Measurements from ENCODE around the gene TCERG1L.
"Not testable (repeated sequence)": the region's sequence is repeated elsewhere in the genome, so short reads cannot be mapped to it uniquely, and the experiment has no call there.

Gene TCERG1L

DNA sequence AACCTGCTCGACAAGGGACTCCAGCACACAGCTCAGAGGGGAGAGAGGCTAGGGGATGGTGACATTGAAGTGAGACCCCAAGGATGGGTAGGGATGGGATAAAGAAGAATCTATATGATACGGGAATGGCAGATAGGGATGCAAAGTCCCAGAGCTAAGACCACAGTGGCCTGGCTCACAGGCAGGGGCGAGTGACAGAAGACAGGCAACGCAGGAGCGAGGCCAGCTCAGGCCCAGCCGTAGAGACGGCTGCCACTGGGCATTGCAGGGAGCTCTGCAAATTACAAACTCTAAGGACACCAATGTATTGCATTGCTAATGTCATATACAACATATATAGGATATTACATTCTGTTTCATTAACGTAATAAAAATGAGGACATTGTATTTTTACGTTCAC lies 131.4 kb downstream of the TCERG1L start:
- no peak for DNase-seq

- no peak for DNase-seq
These were observed 132.2 kb downstream of the TCERG1L start for GRCh38 chr10:131179361-131179760.

DNA sequence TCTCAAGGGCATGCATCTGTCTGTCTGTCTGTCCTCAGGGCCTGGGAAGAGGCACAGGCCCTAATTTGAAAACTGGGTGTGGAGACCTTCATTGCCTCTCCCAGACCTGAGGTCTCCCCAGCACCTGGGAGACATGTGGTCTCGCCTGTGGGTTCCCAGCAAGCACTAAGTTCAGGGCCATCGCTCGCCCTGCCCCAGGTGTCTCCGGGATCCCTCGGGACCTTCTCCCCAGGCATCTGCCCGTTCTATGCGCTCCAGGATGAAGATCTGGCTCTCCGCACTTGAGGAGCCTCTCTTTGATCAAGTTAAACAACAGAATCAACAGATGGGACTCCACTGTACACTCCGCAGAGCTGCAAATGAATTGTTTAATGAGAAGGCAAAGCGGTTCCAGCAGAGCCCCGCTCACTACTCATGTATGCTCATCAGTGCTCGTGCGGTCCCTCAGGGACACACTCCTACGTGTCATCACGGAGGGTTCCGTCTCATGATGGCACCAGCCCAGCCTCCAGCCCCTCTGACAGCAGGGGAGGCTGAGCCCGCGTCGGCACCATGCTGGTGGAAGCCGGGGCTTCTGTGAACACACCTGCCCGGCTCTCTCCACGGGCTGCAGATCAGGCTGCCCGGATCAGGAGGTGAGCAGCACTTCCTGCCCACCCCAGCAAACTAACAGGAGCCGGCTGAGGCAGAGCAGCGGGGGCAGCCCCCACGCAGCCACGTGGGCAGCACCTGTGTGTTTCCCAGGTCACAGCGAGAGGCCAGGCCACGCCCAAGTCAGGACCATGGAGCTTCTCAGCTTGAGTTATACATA lies 132.8 kb downstream of the TCERG1L start:
- no peak for DNase-seq

- no peak for DNase-seq
These were observed 133.8 kb downstream of the TCERG1L start for GRCh38 chr10:131177431-131178327.

DNA sequence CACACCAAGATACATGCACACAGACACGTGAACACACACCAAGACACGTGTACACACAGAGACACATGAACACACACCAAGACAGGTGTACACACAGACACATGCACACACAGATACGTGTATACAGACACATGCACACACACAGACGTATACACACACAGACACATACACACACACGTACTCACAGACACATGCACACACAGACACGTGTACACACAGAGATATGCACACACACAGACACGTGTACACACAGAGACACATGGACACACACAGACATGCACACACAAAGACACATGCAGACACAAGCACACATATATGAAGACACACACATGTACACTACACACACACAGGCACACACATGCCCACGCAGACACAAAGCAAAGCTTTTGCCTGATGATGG lies 134.6 kb downstream of the TCERG1L start:
- no peak for DNase-seq

- not testable (repeated sequence) for DNase-seq
These were observed 135.2 kb downstream of the TCERG1L start for GRCh38 chr10:131176324-131176723.

DNA sequence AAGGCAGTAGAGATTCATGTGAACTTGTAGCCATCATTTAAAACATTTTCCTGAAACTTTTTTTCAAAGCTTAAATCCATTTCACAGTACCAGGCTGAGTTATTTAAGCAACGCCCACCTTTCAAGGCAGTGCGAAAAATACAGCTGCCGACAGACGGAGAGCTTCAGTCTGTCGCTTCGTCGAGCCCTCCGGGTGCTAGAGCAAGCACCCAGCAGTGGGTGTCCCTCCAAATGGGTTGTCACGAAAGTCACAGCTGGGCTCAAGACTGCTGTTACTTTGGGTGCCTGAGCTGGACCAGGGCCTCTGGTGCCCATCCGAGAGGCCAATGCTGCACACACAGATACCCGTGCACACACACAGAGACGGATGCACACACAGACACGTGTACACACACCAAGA lies 135.6 kb downstream of the TCERG1L start:
- no peak for DNase-seq

- no peak for DNase-seq
These were observed 136.6 kb downstream of the TCERG1L start for GRCh38 chr10:131174651-131175540.

GRCh38 chr10:131174211-131174565 lies 137.3 kb downstream of the TCERG1L start:
- DNase-seq = no peak

- DNase-seq = no peak
These were observed 137.9 kb downstream of the TCERG1L start for GRCh38 chr10:131173484-131174210.

DNA sequence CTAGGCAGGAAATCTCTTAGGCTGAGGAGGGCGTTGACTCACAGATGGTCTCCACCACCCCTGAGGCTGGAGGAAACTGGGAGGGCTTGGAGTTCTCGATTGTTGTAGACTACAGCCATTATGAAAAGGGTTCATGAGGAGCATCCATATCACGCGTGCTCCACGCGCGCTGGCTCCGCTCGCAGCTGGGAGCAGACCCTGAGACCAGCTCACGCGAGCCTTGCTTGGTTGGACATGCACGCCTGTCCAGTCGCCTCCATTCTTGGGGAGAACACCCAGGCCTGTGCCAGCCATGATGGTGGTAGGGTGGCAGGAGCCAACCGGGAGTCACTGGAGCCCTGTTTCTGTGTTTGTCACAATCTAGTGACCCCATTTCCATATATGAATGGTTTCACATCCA lies 139.1 kb downstream of the TCERG1L start:
- DNase-seq = no peak

- no peak for DNase-seq
These were observed 142.4 kb downstream of the TCERG1L start for GRCh38 chr10:131169146-131169545.

DNA sequence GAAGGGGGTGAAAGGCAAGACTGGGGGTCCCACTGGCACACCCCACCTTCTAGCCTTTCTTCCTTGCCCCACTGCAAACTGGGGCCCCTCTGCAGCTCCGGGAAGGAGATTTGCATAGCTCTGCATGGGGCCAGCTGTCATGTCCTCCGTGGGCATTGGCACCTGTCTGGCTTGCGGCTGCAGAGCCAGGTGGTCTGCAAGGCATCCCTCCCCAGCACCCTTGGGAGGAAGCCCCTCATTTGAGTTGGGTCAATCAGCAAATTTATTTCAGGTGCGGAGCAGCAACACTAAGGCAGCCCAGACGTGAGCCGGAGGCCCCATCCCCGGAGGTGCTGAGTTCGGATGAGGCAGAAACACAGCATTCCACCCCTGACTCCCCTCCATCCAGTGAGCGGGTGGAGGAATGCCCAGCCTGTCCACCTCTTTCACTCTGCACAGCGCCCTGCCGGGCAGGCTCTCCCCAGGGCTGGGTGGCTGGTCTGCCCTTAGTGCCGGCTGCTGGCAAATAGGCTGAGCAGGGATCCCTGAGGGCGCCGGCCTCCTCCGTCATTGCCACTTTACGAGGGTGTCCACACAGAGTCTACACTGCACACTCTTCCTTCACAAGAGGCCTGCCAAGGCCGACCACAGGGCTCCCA lies 143.2 kb downstream of the TCERG1L start:
- no peak for DNase-seq

- no peak for DNase-seq
These were observed 144.3 kb downstream of the TCERG1L start for GRCh38 chr10:131167036-131167860.

DNA sequence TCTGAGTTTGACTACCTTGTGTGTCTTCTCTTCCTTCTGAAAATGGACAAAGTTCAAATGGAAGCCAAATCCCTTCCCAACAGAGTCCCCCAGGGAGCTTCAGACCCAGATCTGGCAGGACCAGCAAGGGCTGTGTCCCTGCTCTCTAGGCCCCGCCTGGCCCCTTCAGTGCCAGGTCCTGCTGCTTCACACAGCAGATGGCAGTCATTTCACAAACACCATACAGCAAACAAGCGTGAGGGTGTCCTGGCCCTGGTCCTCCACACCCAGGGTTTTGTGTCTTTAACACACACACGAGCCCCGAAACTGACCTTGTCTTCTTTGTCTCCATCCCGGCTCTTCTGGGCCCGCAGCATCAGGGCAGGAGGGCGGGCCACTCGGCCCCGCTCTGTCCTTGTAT lies 145.0 kb downstream of the TCERG1L start:
- DNase-seq = no peak

DNA sequence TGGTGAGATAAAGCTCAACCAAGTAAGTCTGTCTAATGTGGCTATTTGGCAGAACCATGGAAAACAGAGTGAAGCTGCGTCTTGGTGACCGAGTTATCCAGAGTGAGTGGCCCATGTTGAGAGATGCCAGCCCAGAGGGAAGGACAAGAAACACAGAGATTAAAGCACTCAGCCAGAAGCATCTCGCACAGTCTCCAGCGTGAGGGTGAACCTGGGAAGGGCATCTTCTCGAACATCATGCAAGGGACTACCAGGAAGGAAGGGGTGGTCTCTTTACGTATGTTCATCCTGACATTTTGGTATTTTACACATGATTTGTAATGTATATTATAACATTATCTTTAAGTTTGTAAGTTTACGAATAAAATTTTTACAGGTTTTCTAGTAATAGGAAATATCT lies 146.4 kb downstream of the TCERG1L start:
- no peak for DNase-seq

DNA sequence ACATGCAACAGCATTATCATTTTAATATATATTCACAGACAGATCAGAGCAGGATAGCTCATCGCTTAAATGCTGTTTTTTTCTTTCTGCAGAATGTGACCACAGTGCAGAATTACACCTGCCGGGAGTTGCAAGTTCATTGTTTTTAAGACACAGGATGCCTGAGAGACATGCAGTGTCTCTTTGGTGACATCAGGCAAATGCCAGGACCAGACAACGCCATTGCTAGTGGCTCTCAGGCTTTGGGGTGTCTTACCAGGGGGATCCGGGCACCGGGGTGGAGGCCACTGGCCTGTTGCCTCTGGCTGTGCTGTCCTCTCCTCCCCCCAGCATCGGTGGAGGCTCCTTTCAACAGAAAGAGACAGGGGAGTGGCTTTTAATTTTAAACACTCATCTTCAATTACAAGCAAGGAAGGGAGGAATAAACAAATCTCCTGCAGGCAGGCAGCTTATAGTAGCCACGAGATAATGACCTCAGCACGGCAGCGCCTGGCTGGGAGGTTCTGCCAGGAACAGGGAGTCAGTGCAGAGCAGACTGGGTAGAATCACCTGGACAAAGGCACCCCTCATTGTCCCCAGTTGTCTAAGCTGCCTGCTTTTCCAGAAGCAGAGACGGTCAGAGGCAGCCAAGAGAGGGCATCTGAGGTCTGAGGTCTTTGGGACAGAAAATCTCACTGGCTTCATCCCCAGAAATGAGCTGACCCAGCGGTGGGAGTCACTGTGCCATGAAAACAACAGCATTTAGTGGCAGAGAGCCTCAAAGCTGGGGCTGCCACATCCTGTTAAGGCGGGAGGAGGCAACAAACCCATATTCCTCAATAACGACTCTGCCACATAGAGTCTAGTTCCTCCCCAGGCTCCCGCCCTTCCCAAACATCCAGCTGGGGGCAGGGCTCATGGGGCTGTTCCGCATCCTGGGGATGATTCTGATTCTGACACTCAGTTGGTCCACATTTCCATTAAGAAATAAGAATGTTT lies 148.4 kb downstream of the TCERG1L start:
- no peak for DNase-seq

GRCh38 chr10:131162211-131162610 lies 149.3 kb downstream of the TCERG1L start:
- DNase-seq = no peak

- no peak for DNase-seq
These were observed 150.4 kb downstream of the TCERG1L start for GRCh38 chr10:131161087-131161486.
